ENCODE results near the gene PLEKHN1.
A peak's percentile ranks its signal among the peaks of the same experiment; 100 is the strongest.
"Not testable (repeated sequence)": the region's sequence is repeated elsewhere in the genome, so short reads cannot be mapped to it uniquely, and the experiment has no call there.

PLEKHN1 gene

GRCh38 chr1:963746-964525, 2.3 kb upstream of the PLEKHN1 start:
- DNase-seq = no peak

GRCh38 chr1:964691-965525, 1.4 kb upstream of the PLEKHN1 start:
- DNase-seq = no peak

- no peak for DNase-seq
Measured at GRCh38 chr1:965526-966134, 652 bp upstream of the PLEKHN1 start.

GRCh38 chr1:966704-967300, 520 bp downstream of the PLEKHN1 start:
- DNase-seq = peak; percentile 79

- no peak for DNase-seq
Measured at GRCh38 chr1:967466-968343, 1.4 kb downstream of the PLEKHN1 start.

- no peak for DNase-seq
Measured at GRCh38 chr1:969260-969855, 3.1 kb downstream of the PLEKHN1 start.

GRCh38 chr1:970242-970972, 4.1 kb downstream of the PLEKHN1 start:
- no peak for DNase-seq

GRCh38 chr1:970973-971730, 4.9 kb downstream of the PLEKHN1 start:
- DNase-seq = no peak

GRCh38 chr1:971751-972506, 5.6 kb downstream of the PLEKHN1 start:
- no peak for DNase-seq

- DNase-seq = no peak
Measured at GRCh38 chr1:972726-973458, 6.6 kb downstream of the PLEKHN1 start.

GRCh38 chr1:973459-974292, 7.4 kb downstream of the PLEKHN1 start:
- DNase-seq = no peak

- DNase-seq = no peak
Measured at GRCh38 chr1:974293-974640, 8.0 kb downstream of the PLEKHN1 start.

GRCh38 chr1:974687-975328, 8.5 kb downstream of the PLEKHN1 start:
- DNase-seq = no peak

GRCh38 chr1:975365-975764, 9.1 kb downstream of the PLEKHN1 start:
- no peak for DNase-seq

- DNase-seq = peak; percentile 73
Measured at GRCh38 chr1:975896-976683, 9.8 kb downstream of the PLEKHN1 start.

- not testable (repeated sequence) for DNase-seq
Measured at GRCh38 chr1:976791-977190, 10.5 kb downstream of the PLEKHN1 start.
